Activated CD4-positive, alpha-beta T cell treated with anti-CD3 and anti-CD28 coated beads, Interleukin-2, amount 50 U/mL, for 16 hours (primary cell): ENCODE data around the gene WBP1L.
"Not testable (repeated sequence)": the region's sequence is repeated elsewhere in the genome, so short reads cannot be mapped to it uniquely, and the experiment has no call there.

Experiments used
- DNase-seq: peaks from one replicate; pipeline ENCODE4 v3.0.0-alpha.2; 2020

The WBP1L gene

GRCh38 chr10:102726274-102726673 is 17.5 kb upstream of the WBP1L start:
- no peak for DNase-seq

- DNase-seq, result no peak
Measured at GRCh38 chr10:102727037-102727818, 16.5 kb upstream of the WBP1L start.

- peak; percentile 59 for DNase-seq
Measured at GRCh38 chr10:102729029-102730026, 14.4 kb upstream of the WBP1L start.

- DNase-seq, result no peak
Measured at GRCh38 chr10:102731222-102731800, 12.4 kb upstream of the WBP1L start.

GRCh38 chr10:102732661-102733060 is 11.1 kb upstream of the WBP1L start:
- no peak for DNase-seq

GRCh38 chr10:102735065-102735562 is 8.6 kb upstream of the WBP1L start:
- no peak for DNase-seq

- DNase-seq, result no peak
Measured at GRCh38 chr10:102738692-102739121, 5.0 kb upstream of the WBP1L start.

- DNase-seq, result no peak
Measured at GRCh38 chr10:102740229-102740628, 3.5 kb upstream of the WBP1L start.

- DNase-seq, result no peak
Measured at GRCh38 chr10:102741726-102742237, 2.0 kb upstream of the WBP1L start.

- DNase-seq, result not testable (repeated sequence)
Measured at GRCh38 chr10:102742313-102742712, 1.4 kb upstream of the WBP1L start.

GRCh38 chr10:102743078-102743587 is 615 bp upstream of the WBP1L start:
- DNase-seq, result no peak

GRCh38 chr10:102744374-102745051 is 765 bp downstream of the WBP1L start:
- DNase-seq, result peak; percentile 16

GRCh38 chr10:102745157-102745556 is 1.4 kb downstream of the WBP1L start:
- no peak for DNase-seq

GRCh38 chr10:102752266-102752930 is 8.7 kb downstream of the WBP1L start:
- no peak for DNase-seq

GRCh38 chr10:102752934-102753664 is 9.4 kb downstream of the WBP1L start:
- peak; percentile 33 for DNase-seq

GRCh38 chr10:102753718-102754117 is 10.0 kb downstream of the WBP1L start:
- DNase-seq, result no peak

GRCh38 chr10:102757323-102757722 is 13.6 kb downstream of the WBP1L start:
- DNase-seq, result no peak

- no peak for DNase-seq
Measured at GRCh38 chr10:102758240-102758932, 14.6 kb downstream of the WBP1L start.

GRCh38 chr10:102758933-102759262 is 15.2 kb downstream of the WBP1L start:
- DNase-seq, result not testable (repeated sequence)
